Neuronal stem cell (in vitro differentiated cells): Measurements from ENCODE around the gene IRS1.

Experiments used
- DNase-seq: peaks from one replicate; pipeline ENCODE4 v3.0.0-alpha.2; 2013; ENCODE audit warnings: low spot score
- H2AFZ ChIP-seq: one replicate; pipeline ENCODE4 v1.6.1; 2013; ENCODE audit warnings: mild to moderate bottlenecking, low read length, inconsistent platforms
- H2AK5ac ChIP-seq: 2 replicates; pipeline ENCODE4 v1.6.1; 2013; ENCODE audit warnings: low read depth, mild to moderate bottlenecking, inconsistent platforms, low read length, moderate library complexity, mixed read lengths
- H2BK120ac ChIP-seq: 2 replicates; pipeline ENCODE4 v1.6.1; 2013; ENCODE audit warnings: low read depth, mild to moderate bottlenecking, inconsistent platforms, low read length, moderate library complexity, mixed read lengths
- H2BK12ac ChIP-seq: one replicate; pipeline ENCODE4 v1.6.1; 2013; ENCODE audit warnings: low read length, inconsistent platforms
- H2BK15ac ChIP-seq: 2 replicates; pipeline ENCODE4 v1.6.1; 2013; ENCODE audit warnings: mild to moderate bottlenecking, low read length, inconsistent platforms, mixed read lengths
- H2BK5ac ChIP-seq: one replicate; pipeline ENCODE4 v1.6.1; 2013; ENCODE audit warnings: inconsistent platforms, mild to moderate bottlenecking, low read length, moderate library complexity
- H3K14ac ChIP-seq: one replicate; pipeline ENCODE4 v1.6.1; 2013; ENCODE audit warnings: low read length, inconsistent platforms
- H3K18ac ChIP-seq: 2 replicates; pipeline ENCODE4 v1.6.1; 2013; ENCODE audit warnings: low read length, inconsistent platforms
- H3K23ac ChIP-seq: 2 replicates; pipeline ENCODE4 v1.6.1; 2013; ENCODE audit warnings: low read depth, mild to moderate bottlenecking, mixed read lengths, low read length, inconsistent platforms; ENCODE audit not compliant: poor library complexity
- H3K27ac ChIP-seq: replicated peaks from 3 replicates; pipeline ENCODE4 v1.5.1; 2013; ENCODE audit warnings: low read length, inconsistent platforms
- H3K27me3 ChIP-seq, 3 experiments: 2 replicates each; pipeline ENCODE4 v1.6.1; 2013; ENCODE audit warnings: low read length in 3 of 3, mild to moderate bottlenecking in 2 of 3, inconsistent platforms in 1 of 3, low read depth in 1 of 3, mixed read lengths in 1 of 3, moderate library complexity in 1 of 3; ENCODE audit not compliant: control insufficient read depth in 3 of 3, insufficient read depth in 3 of 3
- H3K36me3 ChIP-seq, 2 donors: replicated peaks in 1 of 2; 2 replicates each; pipeline ENCODE4 v1.6.1; 2013; ENCODE audit warnings: low read length in 2 of 2; ENCODE audit not compliant: control insufficient read depth in 2 of 2, insufficient read depth in 2 of 2
- H3K4ac ChIP-seq: 2 replicates; pipeline ENCODE4 v1.6.1; 2013; ENCODE audit warnings: inconsistent platforms, mild to moderate bottlenecking, low read length, moderate library complexity
- H3K4me1 ChIP-seq, 2 donors: 1 replicate in 1 of 2; 2 replicates in 1 of 2; pipeline ENCODE4 v1.6.1; 2013; ENCODE audit warnings: low read length in 2 of 2, low read depth in 1 of 2; ENCODE audit not compliant: control insufficient read depth in 2 of 2, insufficient read depth in 1 of 2
- H3K4me2 ChIP-seq: one replicate; pipeline ENCODE4 v1.6.1; 2013; ENCODE audit warnings: mild to moderate bottlenecking, low read length, inconsistent platforms; ENCODE audit not compliant: insufficient read depth, poor library complexity, severe bottlenecking
- H3K4me3 ChIP-seq, 2 donors: 2 replicates each; pipeline ENCODE4 v1.5.1; 2013; ENCODE audit warnings: low read length in 2 of 2, mild to moderate bottlenecking in 2 of 2, inconsistent platforms in 1 of 2, moderate library complexity in 1 of 2
- H3K79me1 ChIP-seq: one replicate; pipeline ENCODE4 v1.6.1; 2013; ENCODE audit warnings: low read depth, mild to moderate bottlenecking, inconsistent platforms, low read length, moderate library complexity
- H3K9ac ChIP-seq: one replicate; pipeline ENCODE4 v1.6.1; 2013; ENCODE audit warnings: mild to moderate bottlenecking, low read depth, low read length, inconsistent platforms; ENCODE audit not compliant: poor library complexity
- H3K9me3 ChIP-seq, 2 donors: replicated peaks in 1 of 2; 2 replicates each; pipeline versions ENCODE3 to v1.6.1; 2013; ENCODE audit warnings: low read length in 2 of 2, mild to moderate bottlenecking in 2 of 2, inconsistent platforms in 1 of 2, low read depth in 1 of 2, mixed read lengths in 1 of 2, moderate library complexity in 1 of 2; ENCODE audit not compliant: control insufficient read depth in 2 of 2, insufficient read depth in 1 of 2
- H4K8ac ChIP-seq: one replicate; pipeline ENCODE4 v1.6.1; 2013; ENCODE audit warnings: low read depth, mild to moderate bottlenecking, inconsistent platforms, low read length, moderate library complexity
- H4K91ac ChIP-seq: one replicate; pipeline ENCODE4 v1.6.1; 2013; ENCODE audit warnings: low read length, low read depth, mild to moderate bottlenecking, inconsistent platforms; ENCODE audit not compliant: poor library complexity
- WGBS, 2 donors: extraction: QIAGEN DNeasy Blood & Tissue Kit; methylation state at CpG; one replicate each; pipeline ENCODE4 v1.1.7; 2013; ENCODE audit warnings: missing lambda C conversion rate in 2 of 2, mixed read lengths in 1 of 2; ENCODE audit not compliant: insufficient read length in 2 of 2, insufficient replicate concordance in 1 of 2; ENCODE audit errors: extremely low coverage in 2 of 2; 5-methylcytosine and 5-hydroxymethylcytosine counted together

IRS1 gene

GRCh38 chr2:226793646-226794045, 6.0 kb downstream of the IRS1 start:
- Histone ChIP-seq H3K14ac (no peak overlapping the region), H4K91ac (no peak overlapping the region), H3K4me2 (no peak overlapping the region), H3K4ac (no peak overlapping the region), H2BK12ac (no peak overlapping the region), H3K27me3 (no peaks in the 10 kb centered on the region), H3K23ac (no peak overlapping the region), H3K79me1 (peaks cover 23% of the 10 kb centered on the region), H4K8ac (no peak overlapping the region), H3K4me3 (peak overlapping the region in 1 of 2 donors; percentile 41), H2AK5ac (no peak overlapping the region), H3K4me1 (peaks cover 17 to 30% of the 10 kb centered on the region in 2 donors), H2BK120ac (no peak overlapping the region), H3K18ac (no peak overlapping the region), H3K27ac (no peak overlapping the region), H2BK15ac (no peak overlapping the region), H2BK5ac (no peak overlapping the region), H3K9me3 (peaks cover 9 to 79% of the 10 kb centered on the region in 2 donors), H3K36me3 (peaks cover 30 to 97% of the 10 kb centered on the region in 2 donors), H3K9ac (no peak overlapping the region), H2AFZ (no peak overlapping the region)
- WGBS, 2 donors = no CpG with 5 or more reads among the region's 2 CpGs
- no peak for DNase-seq

GRCh38 chr2:226792155-226792881, 7.3 kb downstream of the IRS1 start:
- H2AFZ ChIP-seq = no peak overlapping the region
- no CpG with 5 or more reads among the region's 7 CpGs for WGBS, 2 donors
- no peak overlapping the region for H3K4ac ChIP-seq
- H3K27me3 ChIP-seq = no peaks in the 10 kb centered on the region
- no peak overlapping the region for H4K8ac ChIP-seq
- H3K9me3 ChIP-seq = peaks cover 2 to 81% of the 10 kb centered on the region in 2 donors
- no peak overlapping the region for H2AK5ac ChIP-seq
- H3K36me3 ChIP-seq = peaks cover 22 to 98% of the 10 kb centered on the region in 2 donors
- no peak overlapping the region for H3K14ac ChIP-seq
- H2BK15ac ChIP-seq = no peak overlapping the region
- H3K27ac ChIP-seq = peak overlapping the region; percentile 57
- H3K9ac ChIP-seq = no peak overlapping the region
- no peak overlapping the region for H2BK120ac ChIP-seq
- DNase-seq = no peak
- no peak overlapping the region for H2BK12ac ChIP-seq
- H3K79me1 ChIP-seq = peaks cover 10% of the 10 kb centered on the region
- H2BK5ac ChIP-seq = no peak overlapping the region
- H4K91ac ChIP-seq = no peak overlapping the region
- no peak overlapping the region for H3K23ac ChIP-seq
- H3K4me2 ChIP-seq = peak overlapping the region; percentile 37
- H3K4me3 ChIP-seq = peak overlapping the region in 1 of 2 donors; percentile 3
- peaks cover 15 to 24% of the 10 kb centered on the region in 2 donors for H3K4me1 ChIP-seq
- no peak overlapping the region for H3K18ac ChIP-seq

GRCh38 chr2:226791487-226792081, 8.0 kb downstream of the IRS1 start:
- H2BK5ac ChIP-seq = no peak overlapping the region
- H4K8ac ChIP-seq = no peak overlapping the region
- H3K27ac ChIP-seq = peak overlapping the region; percentile 49
- H3K4ac ChIP-seq = no peak overlapping the region
- H3K9me3 ChIP-seq = peaks cover 0 to 80% of the 10 kb centered on the region in 2 donors
- peak overlapping the region; percentile 87 for H3K4me2 ChIP-seq
- DNase-seq = peak; percentile 83
- peak overlapping the region in 1 of 2 donors; percentile 77 for H3K4me3 ChIP-seq
- H3K4me1 ChIP-seq = peaks cover 15 to 24% of the 10 kb centered on the region in 2 donors
- H2AFZ ChIP-seq = no peak overlapping the region
- H3K18ac ChIP-seq = peak overlapping the region; percentile 92
- H2BK15ac ChIP-seq = no peak overlapping the region
- H3K27me3 ChIP-seq = no peaks in the 10 kb centered on the region
- H3K79me1 ChIP-seq = peaks cover 7% of the 10 kb centered on the region
- H4K91ac ChIP-seq = no peak overlapping the region
- H3K23ac ChIP-seq = no peak overlapping the region
- peak overlapping the region; percentile 78 for H3K9ac ChIP-seq
- peaks cover 15 to 98% of the 10 kb centered on the region in 2 donors for H3K36me3 ChIP-seq
- no CpG with 5 or more reads among the region's 56 CpGs for WGBS, 2 donors
- H2BK12ac ChIP-seq = no peak overlapping the region
- no peak overlapping the region for H2AK5ac ChIP-seq
- no peak overlapping the region for H2BK120ac ChIP-seq
- no peak overlapping the region for H3K14ac ChIP-seq

GRCh38 chr2:226791056-226791486, 8.5 kb downstream of the IRS1 start:
- Histone ChIP-seq H3K4me3 (peak overlapping the region in 1 of 2 donors; percentile 77), H3K36me3 (peaks cover 11 to 98% of the 10 kb centered on the region in 2 donors)
- no peak for DNase-seq

More at GRCh38 chr2:226791056-226791486, 8.5 kb downstream of the IRS1 start:
- Histone ChIP-seq H3K27me3 (no peaks in the 10 kb centered on the region), H2BK15ac (no peak overlapping the region), H3K79me1 (peaks cover 4% of the 10 kb centered on the region), H3K14ac (no peak overlapping the region), H2BK5ac (no peak overlapping the region), H3K27ac (no peak overlapping the region), H2AFZ (no peak overlapping the region), H3K23ac (no peak overlapping the region), H2AK5ac (no peak overlapping the region), H2BK12ac (no peak overlapping the region), H3K4ac (no peak overlapping the region), H3K9ac (peak overlapping the region; percentile 78), H3K9me3 (peaks cover 0 to 80% of the 10 kb centered on the region in 2 donors), H4K8ac (no peak overlapping the region), H2BK120ac (no peak overlapping the region), H4K91ac (no peak overlapping the region), H3K18ac (peak overlapping the region; percentile 92), H3K4me1 (peaks cover 13 to 23% of the 10 kb centered on the region in 2 donors), H3K4me2 (peak overlapping the region; percentile 87)
- no CpG with 5 or more reads among the region's 24 CpGs for WGBS, 2 donors
